Measurements from ENCODE around the gene FGFR2. TPM values are rescaled to one million over a fixed set of nuclear protein-coding genes. Genes with fewer than 3 reads are reported as not detected.

The FGFR2 gene
- total RNA-seq, 1 donor from 2014 or later: 4.5 TPM

- TF ChIP-seq, protein P1, sequence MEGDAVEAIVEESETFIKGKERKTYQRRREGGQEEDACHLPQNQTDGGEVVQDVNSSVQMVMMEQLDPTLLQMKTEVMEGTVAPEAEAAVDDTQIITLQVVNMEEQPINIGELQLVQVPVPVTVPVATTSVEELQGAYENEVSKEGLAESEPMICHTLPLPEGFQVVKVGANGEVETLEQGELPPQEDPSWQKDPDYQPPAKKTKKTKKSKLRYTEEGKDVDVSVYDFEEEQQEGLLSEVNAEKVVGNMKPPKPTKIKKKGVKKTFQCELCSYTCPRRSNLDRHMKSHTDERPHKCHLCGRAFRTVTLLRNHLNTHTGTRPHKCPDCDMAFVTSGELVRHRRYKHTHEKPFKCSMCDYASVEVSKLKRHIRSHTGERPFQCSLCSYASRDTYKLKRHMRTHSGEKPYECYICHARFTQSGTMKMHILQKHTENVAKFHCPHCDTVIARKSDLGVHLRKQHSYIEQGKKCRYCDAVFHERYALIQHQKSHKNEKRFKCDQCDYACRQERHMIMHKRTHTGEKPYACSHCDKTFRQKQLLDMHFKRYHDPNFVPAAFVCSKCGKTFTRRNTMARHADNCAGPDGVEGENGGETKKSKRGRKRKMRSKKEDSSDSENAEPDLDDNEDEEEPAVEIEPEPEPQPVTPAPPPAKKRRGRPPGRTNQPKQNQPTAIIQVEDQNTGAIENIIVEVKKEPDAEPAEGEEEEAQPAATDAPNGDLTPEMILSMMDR (IDR thresholded peaks at IDR 0.05; ENCODE audit: insufficient read depth, low read length, poor library complexity, severe bottlenecking): no peak
- Histone ChIP-seq H3K36me3 (ENCODE audit: control insufficient read depth, insufficient read depth, low read length) (no peaks in the 10 kb centered on the region), H3K4me3 (ENCODE audit: low read depth, low read length) (no peak overlapping the region), H3K27me3 (ENCODE audit: control insufficient read depth, insufficient read depth, low read length) (no peaks in the 10 kb centered on the region)
- no peak for DNase-seq (ENCODE audit: low read depth)
Observed at GRCh38 chr10:121535381-121535780, 62.9 kb downstream of the FGFR2 start.

- no peaks in the 10 kb centered on the region for H3K27me3 ChIP-seq (ENCODE audit: control insufficient read depth, insufficient read depth, low read length)
- no peak overlapping the region for H3K4me3 ChIP-seq (ENCODE audit: low read depth, low read length)
- H3K36me3 ChIP-seq (ENCODE audit: control insufficient read depth, insufficient read depth, low read length): no peaks in the 10 kb centered on the region
- TF ChIP-seq, protein P1 (IDR thresholded peaks at IDR 0.05; ENCODE audit: insufficient read depth, low read length, poor library complexity, severe bottlenecking): no peak
- DNase-seq (ENCODE audit: low read depth): no peak
Observed at GRCh38 chr10:121532292-121532864, 65.9 kb downstream of the FGFR2 start.

- no peak for DNase-seq (ENCODE audit: low read depth)
- TF ChIP-seq, protein P1 (IDR thresholded peaks at IDR 0.05; ENCODE audit: insufficient read depth, low read length, poor library complexity, severe bottlenecking): no peak
- no peak overlapping the region for H3K4me3 ChIP-seq (ENCODE audit: low read depth, low read length)
- no peaks in the 10 kb centered on the region for H3K36me3 ChIP-seq (ENCODE audit: control insufficient read depth, insufficient read depth, low read length)
- H3K27me3 ChIP-seq (ENCODE audit: control insufficient read depth, insufficient read depth, low read length): no peaks in the 10 kb centered on the region
Observed at GRCh38 chr10:121531830-121532178, 66.4 kb downstream of the FGFR2 start.

DNA sequence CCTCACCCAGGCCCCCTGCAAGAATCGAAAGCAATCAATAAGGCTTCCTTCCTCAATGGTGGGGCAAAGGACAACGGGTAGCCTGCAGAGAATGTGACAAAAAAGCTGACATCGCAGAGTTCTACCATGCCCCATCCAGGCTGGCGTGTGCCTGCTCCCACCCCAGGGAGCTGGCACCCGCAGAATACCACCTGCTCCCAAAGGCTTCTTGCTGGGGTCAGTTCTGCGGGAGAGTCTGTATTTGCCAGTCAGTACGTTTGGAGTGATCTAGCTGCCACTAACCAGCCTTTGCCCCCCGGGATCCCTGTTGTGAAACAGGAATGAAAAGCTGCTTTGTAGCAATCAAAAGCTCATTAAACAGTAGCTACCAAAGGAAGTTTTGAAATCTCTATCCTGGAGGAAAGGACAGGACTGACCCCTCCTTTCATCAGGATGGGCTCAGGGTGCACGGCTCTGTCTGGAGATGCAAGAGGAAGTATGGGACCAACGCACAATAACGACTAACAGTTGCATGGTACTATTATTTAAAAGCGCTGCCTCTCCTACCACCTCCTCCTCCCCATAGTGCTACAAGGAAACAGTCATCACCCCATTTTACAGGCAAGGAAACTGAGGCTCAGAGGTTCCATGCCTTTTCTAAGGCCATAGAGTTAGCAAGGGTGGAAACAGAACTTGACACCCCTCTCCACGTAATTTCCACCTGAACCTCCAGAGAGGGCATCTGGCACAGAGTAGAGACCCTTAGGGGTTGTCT is 67.0 kb downstream of the FGFR2 start:
- DNase-seq (ENCODE audit: low read depth): no peak
- TF ChIP-seq, protein P1 (IDR thresholded peaks at IDR 0.05; ENCODE audit: insufficient read depth, low read length, poor library complexity, severe bottlenecking): no peak
- no peaks in the 10 kb centered on the region for H3K27me3 ChIP-seq (ENCODE audit: control insufficient read depth, insufficient read depth, low read length)
- no peak overlapping the region for H3K4me3 ChIP-seq (ENCODE audit: low read depth, low read length)
- H3K36me3 ChIP-seq (ENCODE audit: control insufficient read depth, insufficient read depth, low read length): no peaks in the 10 kb centered on the region

- Histone ChIP-seq H3K27me3 (ENCODE audit: control insufficient read depth, insufficient read depth, low read length) (no peaks in the 10 kb centered on the region), H3K36me3 (ENCODE audit: control insufficient read depth, insufficient read depth, low read length) (no peaks in the 10 kb centered on the region), H3K4me3 (ENCODE audit: low read depth, low read length) (no peak overlapping the region)
- TF ChIP-seq, protein P1 (IDR thresholded peaks at IDR 0.05; ENCODE audit: insufficient read depth, low read length, poor library complexity, severe bottlenecking): no peak
- no peak for DNase-seq (ENCODE audit: low read depth)
Observed at GRCh38 chr10:121530481-121531075, 67.7 kb downstream of the FGFR2 start.

All from kidney epithelial cell (primary cell).